ENCODE results near the gene COL4A4. TPM values are rescaled to one million over a fixed set of nuclear protein-coding genes. Genes with fewer than 3 reads are reported as not detected.

COL4A4 gene
- total RNA-seq, 4 donors from 2014 or later = 1.5 to 4.6 (median 2.6) TPM

DNA sequence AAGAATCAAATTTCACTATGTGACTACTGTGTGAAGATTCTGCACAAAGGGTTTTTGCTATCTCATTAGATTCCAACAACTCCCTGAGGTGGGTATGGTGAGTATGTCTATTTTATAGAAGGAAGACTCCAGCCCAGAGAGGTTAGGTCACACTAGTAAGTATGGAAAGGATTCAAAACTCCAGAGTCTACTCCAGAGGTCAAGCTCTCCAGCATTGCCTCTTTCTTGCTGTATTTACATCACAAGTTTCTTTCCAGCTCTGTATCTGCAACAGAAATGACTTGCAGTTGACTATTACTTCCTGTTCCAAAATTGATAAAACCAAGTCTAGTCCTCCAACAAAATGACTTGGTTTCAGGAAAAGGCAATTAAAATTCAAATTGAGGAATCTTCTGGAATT, 2.1 kb downstream of the COL4A4 start:
- H3K27ac ChIP-seq = no peak overlapping the region
- no peaks in the 10 kb centered on the region for H3K9me3 ChIP-seq
- no peaks in the 10 kb centered on the region for H3K36me3 ChIP-seq
- no peak for DNase-seq
- peaks cover 6 to 19% (median 17%) of the 10 kb centered on the region in 4 donors for H3K4me1 ChIP-seq
- in situ Hi-C loops (cut with MboI; ENCODE audit: low pct_ligation_motif_present in 1 of 4, low pct_unique_long_range_greater_than_20kb in 1 of 4, low sequenced_read_pairs in 3 of 4) (no loop called here), intact Hi-C loops (cut with DNase I; ENCODE audit: low total_unique reads) (no loop called here)
- H3K4me3 ChIP-seq = no peak overlapping the region
- TF ChIP-seq EP300 (IDR thresholded peaks at IDR 0.05; ENCODE audit: low read depth) (no peak), POLR2AphosphoS5 (IDR thresholded peaks at IDR 0.05) (no peak), POLR2A (IDR thresholded peaks at IDR 0.05) (no peak)
- TF ChIP-seq, protein P1, sequence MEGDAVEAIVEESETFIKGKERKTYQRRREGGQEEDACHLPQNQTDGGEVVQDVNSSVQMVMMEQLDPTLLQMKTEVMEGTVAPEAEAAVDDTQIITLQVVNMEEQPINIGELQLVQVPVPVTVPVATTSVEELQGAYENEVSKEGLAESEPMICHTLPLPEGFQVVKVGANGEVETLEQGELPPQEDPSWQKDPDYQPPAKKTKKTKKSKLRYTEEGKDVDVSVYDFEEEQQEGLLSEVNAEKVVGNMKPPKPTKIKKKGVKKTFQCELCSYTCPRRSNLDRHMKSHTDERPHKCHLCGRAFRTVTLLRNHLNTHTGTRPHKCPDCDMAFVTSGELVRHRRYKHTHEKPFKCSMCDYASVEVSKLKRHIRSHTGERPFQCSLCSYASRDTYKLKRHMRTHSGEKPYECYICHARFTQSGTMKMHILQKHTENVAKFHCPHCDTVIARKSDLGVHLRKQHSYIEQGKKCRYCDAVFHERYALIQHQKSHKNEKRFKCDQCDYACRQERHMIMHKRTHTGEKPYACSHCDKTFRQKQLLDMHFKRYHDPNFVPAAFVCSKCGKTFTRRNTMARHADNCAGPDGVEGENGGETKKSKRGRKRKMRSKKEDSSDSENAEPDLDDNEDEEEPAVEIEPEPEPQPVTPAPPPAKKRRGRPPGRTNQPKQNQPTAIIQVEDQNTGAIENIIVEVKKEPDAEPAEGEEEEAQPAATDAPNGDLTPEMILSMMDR (IDR thresholded peaks at IDR 0.05) = no peak
- H3K27me3 ChIP-seq = peaks cover 57% of the 10 kb centered on the region

DNA sequence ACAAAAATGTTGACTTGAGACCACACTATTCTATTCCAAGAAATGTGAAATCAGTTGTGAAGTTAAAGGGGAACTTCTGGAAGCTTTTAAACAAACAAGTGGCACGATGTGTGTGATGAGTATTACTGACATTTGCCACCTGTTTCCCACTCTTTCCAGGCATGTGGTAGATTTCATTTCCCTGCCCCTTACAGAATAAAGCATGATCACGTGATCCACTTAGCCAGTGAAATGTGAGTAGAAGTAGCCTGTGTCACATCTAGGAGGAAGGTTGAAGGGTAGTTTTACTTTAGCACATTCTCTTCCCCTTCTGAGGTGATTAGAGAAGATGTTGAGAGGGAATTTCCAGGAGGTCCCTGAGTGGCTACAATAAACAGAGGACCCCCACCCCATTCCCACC, 3.8 kb downstream of the COL4A4 start:
- intact Hi-C loops (cut with DNase I; ENCODE audit: low total_unique reads) = no loop called here
- Histone ChIP-seq H3K4me1 (peaks cover 6 to 19% (median 17%) of the 10 kb centered on the region in 4 donors), H3K4me3 (no peak overlapping the region), H3K9me3 (no peaks in the 10 kb centered on the region), H3K36me3 (no peaks in the 10 kb centered on the region), H3K27me3 (peaks cover 42% of the 10 kb centered on the region), H3K27ac (no peak overlapping the region)
- DNase-seq = no peak
- TF ChIP-seq, protein P1 (IDR thresholded peaks at IDR 0.05) = no peak
- no peak for TF ChIP-seq POLR2A (IDR thresholded peaks at IDR 0.05)
- WGBS, 2 donors (ENCODE audit: low coverage in 1 of 2) = 57 to 64% methylated on average over 1 to 2 of the region's 2 CpGs
- in situ Hi-C loops (cut with MboI; ENCODE audit: low pct_ligation_motif_present in 1 of 4, low pct_unique_long_range_greater_than_20kb in 1 of 4, low sequenced_read_pairs in 3 of 4) = no loop called here

DNA sequence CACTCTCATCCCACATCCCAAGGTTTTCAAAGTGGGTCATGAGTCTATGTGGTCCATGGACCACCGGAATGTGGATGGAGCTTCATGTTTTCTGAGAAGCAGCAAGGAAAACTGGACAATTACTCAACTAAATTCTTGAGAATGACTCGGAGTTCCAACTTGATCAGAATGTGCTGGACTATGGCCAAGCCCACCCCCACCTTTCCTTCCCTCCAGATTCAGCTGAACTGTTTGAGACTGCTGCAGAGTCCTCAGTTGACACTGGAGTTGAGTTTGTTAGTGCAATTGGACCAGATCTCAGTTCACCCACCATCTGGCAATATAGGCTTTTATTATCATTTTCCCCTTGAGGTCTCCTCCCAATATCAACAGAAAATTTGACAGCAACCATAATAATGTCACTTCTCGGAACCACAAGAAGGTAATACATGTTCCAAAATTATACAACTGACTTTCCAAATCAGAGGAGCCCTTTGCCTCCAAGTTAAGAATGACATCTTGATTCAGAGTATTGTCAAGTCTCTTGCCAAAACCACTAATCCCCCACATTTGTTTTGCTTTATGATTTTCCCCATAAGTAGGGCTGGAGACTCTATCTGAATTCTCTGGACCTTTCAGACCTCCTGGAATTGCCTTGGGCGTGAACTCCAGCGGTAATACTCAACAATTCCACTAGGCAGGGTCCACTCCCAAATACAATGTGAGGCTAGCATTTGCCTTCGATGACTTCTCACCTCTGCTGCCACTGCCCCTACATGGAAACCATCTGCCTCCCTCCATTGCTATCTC, 8.8 kb downstream of the COL4A4 start:
- Histone ChIP-seq H3K4me1 (peaks cover 0 to 10% (median 2%) of the 10 kb centered on the region in 4 donors), H3K4me3 (no peak overlapping the region), H3K27me3 (no peaks in the 10 kb centered on the region), H3K36me3 (no peaks in the 10 kb centered on the region), H3K27ac (no peak overlapping the region), H3K9me3 (no peaks in the 10 kb centered on the region)
- TF ChIP-seq POLR2A (IDR thresholded peaks at IDR 0.05) (no peak), EP300 (IDR thresholded peaks at IDR 0.05; ENCODE audit: low read depth) (no peak), POLR2AphosphoS5 (IDR thresholded peaks at IDR 0.05) (no peak)
- TF ChIP-seq, protein P1 (IDR thresholded peaks at IDR 0.05) = no peak
- intact Hi-C loops (cut with DNase I; ENCODE audit: low total_unique reads) (no loop called here), in situ Hi-C loops (cut with MboI; ENCODE audit: low pct_ligation_motif_present in 1 of 4, low pct_unique_long_range_greater_than_20kb in 1 of 4, low sequenced_read_pairs in 3 of 4) (no loop called here)
- no peak for DNase-seq
- 82 to 89% methylated on average over 4 to 6 of the region's 6 CpGs for WGBS, 2 donors (ENCODE audit: low coverage in 1 of 2)

DNA sequence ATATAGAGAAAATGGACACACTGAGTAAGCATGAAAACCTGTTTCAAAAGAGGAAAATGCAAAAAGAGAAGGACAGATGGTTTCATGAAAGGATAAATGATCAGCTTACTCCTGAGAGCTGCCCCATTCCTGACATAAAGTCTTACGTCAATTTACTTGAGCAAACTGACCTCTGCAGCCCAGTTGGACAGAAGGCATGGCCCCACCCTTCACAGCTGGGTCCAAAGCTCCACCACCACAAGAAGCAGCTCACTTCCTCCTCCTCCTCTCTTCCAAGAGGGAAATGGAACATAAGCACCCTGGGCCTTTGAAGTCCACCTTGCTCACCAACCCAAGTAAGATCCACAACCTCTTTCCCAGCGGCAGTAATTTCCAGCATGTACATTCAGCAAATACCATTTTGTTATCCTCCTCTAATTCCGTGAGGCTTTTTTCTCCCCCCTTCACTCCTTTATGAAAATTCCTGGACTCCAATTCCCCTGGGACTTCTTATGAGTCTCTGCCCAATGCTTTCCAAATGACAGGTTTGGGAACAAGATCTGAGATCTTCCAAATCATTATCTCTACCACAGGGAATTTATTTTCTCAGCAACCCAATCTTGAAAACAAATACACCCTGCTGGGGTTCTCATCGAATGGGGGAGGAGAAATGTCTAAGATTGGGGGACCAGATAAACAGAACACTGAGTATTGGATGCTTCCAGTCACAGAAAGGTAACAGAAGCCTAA, 10.1 kb downstream of the COL4A4 start:
- no peak overlapping the region for H3K4me3 ChIP-seq
- no peaks in the 10 kb centered on the region for H3K9me3 ChIP-seq
- intact Hi-C loops (cut with DNase I; ENCODE audit: low total_unique reads) = no loop called here
- no peaks in the 10 kb centered on the region for H3K27me3 ChIP-seq
- 63 to 74% methylated on average over 3 to 4 of the region's 4 CpGs for WGBS, 2 donors (ENCODE audit: low coverage in 1 of 2)
- peak; percentile 13 for DNase-seq
- H3K27ac ChIP-seq = peak overlapping the region in 1 of 4 donors; percentile 46
- H3K36me3 ChIP-seq = no peaks in the 10 kb centered on the region
- in situ Hi-C loops (cut with MboI; ENCODE audit: low pct_ligation_motif_present in 1 of 4, low pct_unique_long_range_greater_than_20kb in 1 of 4, low sequenced_read_pairs in 3 of 4) = no loop called here
- H3K4me1 ChIP-seq = peaks cover 0 to 10% (median 2%) of the 10 kb centered on the region in 4 donors
- TF ChIP-seq, protein P1 (IDR thresholded peaks at IDR 0.05) = no peak
- TF ChIP-seq POLR2AphosphoS5 (IDR thresholded peaks at IDR 0.05) = peak in 1 of 3 donors; percentile 22

Data from transverse colon (tissue), 4 donors.